Measurements from ENCODE around the gene TMBIM6.

The TMBIM6 gene

GRCh38 chr12:49800421-49801140 lies 59.2 kb downstream of the TMBIM6 start:
- no peak for DNase-seq

- DNase-seq: no peak
Measured at GRCh38 chr12:49801141-49802063, 60.0 kb downstream of the TMBIM6 start.

- DNase-seq: no peak
Measured at GRCh38 chr12:49803693-49804450, 62.5 kb downstream of the TMBIM6 start.

GRCh38 chr12:49804821-49805220 lies 63.5 kb downstream of the TMBIM6 start:
- no peak for DNase-seq

DNA sequence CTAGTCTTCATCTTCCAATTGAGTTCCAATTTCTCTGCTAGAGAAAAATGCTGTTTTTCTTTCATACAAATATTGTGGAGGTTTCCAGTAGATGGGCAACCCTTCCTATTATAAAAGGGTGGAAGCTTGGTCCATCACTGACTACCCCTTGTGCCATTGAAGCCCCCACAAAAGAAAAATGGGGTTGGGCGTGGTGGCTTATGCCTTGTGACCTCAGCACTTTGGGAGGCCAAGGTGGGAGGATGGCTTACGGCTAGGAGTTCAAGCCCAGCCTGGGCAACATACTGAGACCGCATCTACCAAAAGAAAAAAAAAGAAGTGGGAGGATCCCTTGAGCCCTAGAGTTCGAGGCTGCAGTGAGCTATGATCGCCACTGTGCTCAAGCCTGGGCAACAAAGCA lies 64.1 kb downstream of the TMBIM6 start:
- no peak for DNase-seq

- DNase-seq: no peak
Measured at GRCh38 chr12:49806321-49806813, 65.0 kb downstream of the TMBIM6 start.

GRCh38 chr12:49806877-49807276 lies 65.5 kb downstream of the TMBIM6 start:
- no peak for DNase-seq

- DNase-seq: no peak
Measured at GRCh38 chr12:49807991-49808580, 66.7 kb downstream of the TMBIM6 start.

GRCh38 chr12:49808686-49809380 lies 67.5 kb downstream of the TMBIM6 start:
- DNase-seq: no peak

DNA sequence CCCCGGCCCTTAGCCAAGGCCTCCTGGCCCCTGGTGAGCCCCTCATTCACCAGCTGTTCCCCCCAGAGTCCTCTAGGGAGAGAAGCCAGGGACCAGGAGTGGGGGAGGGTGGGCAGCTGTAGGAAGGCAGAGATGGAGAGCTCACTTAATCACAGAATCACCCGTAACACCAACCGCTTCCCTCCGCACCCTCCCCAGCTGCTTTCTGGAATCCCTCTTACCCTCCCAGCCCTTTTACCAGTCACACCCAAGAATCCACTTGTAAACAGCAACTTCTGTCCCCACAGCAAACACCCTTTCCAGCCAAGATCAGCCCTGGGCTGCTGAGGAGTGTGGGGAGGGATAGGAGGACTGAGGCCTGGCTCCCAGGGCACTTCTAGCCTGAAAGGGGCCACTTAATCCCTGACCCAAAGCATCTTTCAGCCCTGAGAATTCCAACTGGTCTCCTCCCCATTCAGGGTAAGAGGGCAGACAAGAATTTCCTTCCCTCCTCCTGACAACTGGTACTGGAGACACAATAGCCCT lies 68.1 kb downstream of the TMBIM6 start:
- no peak for DNase-seq

GRCh38 chr12:49809906-49810389 lies 68.6 kb downstream of the TMBIM6 start:
- no peak for DNase-seq

- DNase-seq: no peak
Measured at GRCh38 chr12:49811136-49811535, 69.8 kb downstream of the TMBIM6 start.

GRCh38 chr12:49811961-49812401 lies 70.6 kb downstream of the TMBIM6 start:
- no peak for DNase-seq

DNA sequence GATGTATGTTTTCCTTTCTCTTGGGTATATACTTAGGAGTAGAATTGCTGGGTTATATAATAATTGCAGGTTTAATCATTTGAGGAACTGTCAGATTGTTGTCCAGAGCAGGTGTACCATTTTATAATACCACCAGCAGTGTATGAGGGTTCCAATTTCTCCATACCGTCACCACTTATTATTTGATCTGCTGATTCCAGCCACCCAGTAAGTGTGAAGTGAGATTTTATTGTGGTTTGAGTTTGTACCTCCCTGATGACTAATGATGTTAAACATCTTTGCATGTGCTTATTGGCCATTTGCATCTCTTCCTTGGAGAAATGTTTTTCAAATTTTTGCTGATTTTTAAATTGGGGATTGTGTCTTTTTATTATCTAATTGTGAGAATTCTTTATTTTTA lies 71.8 kb downstream of the TMBIM6 start:
- DNase-seq: no peak
